ENCODE data around the gene GSTM2.

- TF ChIP-seq CTCF (IDR thresholded peaks at IDR 0.05 in 8 of 11, conservative IDR thresholded peaks at IDR 0.05 in 3 of 11), result peak in 3 of 11 experiments; percentile 42 to 52 (median 50)
- no peak for TF ChIP-seq POLR2A (IDR thresholded peaks at IDR 0.05)
- TF ChIP-seq POLR2AphosphoS5 (IDR thresholded peaks at IDR 0.05), result peak in 1 of 3 donors; percentile 69
Observed at GRCh38 chr1:109687641-109688499, 20.0 kb downstream of the GSTM2 start, which contains the start of gene GSTM1.

All from spleen (tissue), 7 donors.